ENCODE measurements around the gene ENTR1.
"Not testable (repeated sequence)": the region's sequence is repeated elsewhere in the genome, so short reads cannot be mapped to it uniquely, and the experiment has no call there.

ENTR1 gene

GRCh38 chr9:136419092-136419420 is 8.6 kb upstream of the ENTR1 start:
- no peak for DNase-seq (ENCODE audit: low read depth)

- no peak for DNase-seq (ENCODE audit: low read depth)
Observed at GRCh38 chr9:136418182-136419091, 8.0 kb upstream of the ENTR1 start.

DNA sequence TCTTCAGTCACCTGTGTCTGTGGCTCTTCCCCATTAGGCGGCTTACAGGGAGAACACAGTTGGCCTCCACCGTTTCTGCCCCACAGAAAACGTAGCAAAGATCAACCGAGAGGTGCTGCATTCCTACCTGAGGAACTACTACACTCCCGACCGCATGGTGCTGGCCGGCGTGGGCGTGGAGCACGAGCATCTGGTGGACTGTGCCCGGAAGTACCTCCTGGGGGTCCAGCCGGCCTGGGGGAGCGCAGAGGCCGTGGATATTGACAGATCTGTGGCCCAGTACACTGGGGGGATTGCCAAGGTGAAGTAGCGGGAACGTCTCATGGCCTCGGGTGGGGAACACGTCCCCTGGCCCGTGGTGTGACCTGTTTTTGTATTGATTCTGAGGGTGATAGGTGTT is 6.5 kb upstream of the ENTR1 start:
- no peak for DNase-seq (ENCODE audit: low read depth)

DNA sequence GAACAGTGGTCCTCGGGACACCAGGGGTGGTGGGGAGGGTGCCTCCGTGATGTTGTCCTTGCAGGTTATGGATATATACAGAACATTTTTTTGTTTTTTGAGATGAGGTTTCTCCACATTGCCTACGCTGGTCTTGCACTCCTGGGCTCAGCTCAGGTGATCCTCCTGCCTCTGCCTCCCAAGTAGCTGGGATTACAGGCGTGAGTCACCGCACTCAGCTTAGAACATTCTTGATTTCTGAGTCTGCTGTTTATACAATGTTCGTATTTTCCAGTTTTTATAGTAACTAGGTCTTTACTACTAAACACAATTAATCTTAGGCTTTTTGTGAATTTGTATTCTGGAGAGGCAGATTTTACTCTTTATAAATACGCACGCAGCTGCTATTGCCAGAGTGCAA is 6.0 kb upstream of the ENTR1 start:
- DNase-seq (ENCODE audit: low read depth): no peak

- DNase-seq (ENCODE audit: low read depth): no peak
Observed at GRCh38 chr9:136412962-136413361, 2.5 kb upstream of the ENTR1 start.

DNA sequence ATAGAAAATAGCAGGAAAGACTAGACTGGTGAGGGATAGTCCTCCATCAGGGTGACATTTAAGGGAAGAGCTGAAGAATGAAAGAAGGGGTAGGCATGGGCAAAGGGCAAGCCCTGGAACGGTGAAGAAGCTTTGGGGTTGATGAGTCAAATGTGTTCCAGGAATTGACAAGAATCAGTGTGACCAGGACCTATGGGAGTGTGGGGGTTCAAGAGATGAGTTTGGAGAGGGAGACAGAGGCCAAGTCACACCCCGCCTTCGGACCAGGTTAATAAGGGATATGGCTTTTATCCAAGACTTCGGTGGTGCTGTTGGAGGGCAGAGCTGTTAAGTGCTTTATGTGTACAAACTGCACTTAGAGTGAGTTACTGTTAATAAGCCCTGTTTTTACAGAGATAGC is 964 bp upstream of the ENTR1 start:
- no peak for DNase-seq (ENCODE audit: low read depth)

- DNase-seq (ENCODE audit: low read depth): no peak
Observed at GRCh38 chr9:136409557-136410455, 608 bp downstream of the ENTR1 start.

- DNase-seq (ENCODE audit: low read depth): no peak
Observed at GRCh38 chr9:136407911-136408310, 2.5 kb downstream of the ENTR1 start.

DNA sequence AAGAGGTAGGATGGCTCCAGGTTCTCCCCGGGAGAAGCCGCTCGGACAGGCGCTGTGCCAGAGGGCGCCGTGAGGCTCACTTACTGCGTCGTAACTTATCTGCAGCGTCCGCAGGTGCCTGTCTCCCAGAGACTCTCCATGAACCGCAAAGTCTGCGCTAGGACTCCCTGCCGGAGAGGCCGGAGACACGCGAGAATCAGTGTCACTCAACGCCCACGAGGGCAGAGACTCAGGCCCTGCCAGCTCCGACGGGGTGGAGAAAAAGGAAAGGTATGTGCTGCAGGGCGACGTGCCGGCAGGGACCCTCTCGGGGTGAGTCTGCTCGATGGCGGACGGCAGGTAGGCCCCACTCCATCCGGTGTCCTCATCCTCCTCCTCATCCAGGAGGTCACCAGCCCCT is 3.4 kb downstream of the ENTR1 start:
- not testable (repeated sequence) for DNase-seq (ENCODE audit: low read depth)

DNA sequence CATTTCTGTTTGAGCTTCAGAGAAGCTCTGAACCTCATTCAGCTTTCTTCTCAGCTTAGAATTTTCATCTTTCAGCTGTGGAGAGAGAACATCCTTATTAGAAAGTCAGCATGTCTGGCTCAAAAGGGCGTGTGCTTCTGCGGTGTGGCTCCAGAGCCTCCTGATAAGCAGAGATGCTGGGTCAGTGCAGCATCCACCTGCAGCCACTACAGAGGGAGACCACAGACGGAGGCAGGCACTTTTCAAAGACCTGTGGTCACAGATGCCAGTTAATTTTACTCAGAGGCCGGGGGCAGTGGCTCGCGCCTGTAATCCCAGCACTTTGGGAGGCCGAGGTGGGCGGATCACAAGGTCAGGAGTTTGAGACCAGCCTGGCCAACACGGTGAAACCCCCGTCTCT is 4.5 kb downstream of the ENTR1 start:
- DNase-seq (ENCODE audit: low read depth): not testable (repeated sequence)

GRCh38 chr9:136405481-136405880 is 4.9 kb downstream of the ENTR1 start:
- DNase-seq (ENCODE audit: low read depth): no peak

GRCh38 chr9:136404801-136405136 is 5.6 kb downstream of the ENTR1 start:
- no peak for DNase-seq (ENCODE audit: low read depth)

DNA sequence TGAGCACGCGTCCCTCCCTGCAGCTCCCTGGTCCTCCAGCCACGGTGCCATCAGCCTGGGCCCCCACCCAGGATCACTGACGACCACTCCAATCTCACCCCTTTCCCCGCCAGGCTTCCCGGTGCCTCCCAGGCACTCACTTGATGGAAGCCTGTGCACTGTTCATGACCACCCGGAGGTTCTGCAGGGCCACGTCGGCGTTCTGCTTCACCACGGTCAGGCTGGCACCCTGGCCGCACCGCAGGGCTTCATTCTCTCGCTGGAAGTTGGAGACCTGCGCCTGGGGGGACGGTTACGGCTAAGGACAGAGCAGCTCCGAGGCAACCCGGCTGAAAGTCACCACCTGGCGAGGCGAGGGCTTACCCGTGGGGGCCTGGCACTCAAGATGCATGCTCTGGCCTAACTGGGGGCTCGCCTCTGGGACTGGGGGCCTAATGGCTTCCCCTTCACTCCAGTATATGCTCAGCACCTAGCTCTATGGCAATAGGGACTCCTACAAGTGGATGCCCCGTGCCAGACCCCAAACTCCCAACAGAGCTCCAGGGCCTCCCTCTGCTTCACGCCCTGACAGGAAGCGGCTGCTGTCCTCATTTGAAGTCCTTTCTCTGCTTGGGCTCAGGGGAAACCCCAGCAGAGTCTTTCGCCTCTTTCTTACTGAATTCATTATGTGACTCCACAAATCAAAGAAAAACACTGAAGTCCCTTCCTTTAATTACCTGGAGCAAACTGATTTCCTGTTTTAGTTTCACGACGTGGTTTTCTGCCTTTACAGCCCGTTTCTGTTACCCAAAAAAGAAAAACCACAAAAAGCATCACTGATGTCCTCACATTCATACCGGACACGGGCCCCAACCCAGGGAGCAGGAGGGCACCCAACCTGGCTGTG is 6.3 kb downstream of the ENTR1 start:
- no peak for DNase-seq (ENCODE audit: low read depth)

DNA sequence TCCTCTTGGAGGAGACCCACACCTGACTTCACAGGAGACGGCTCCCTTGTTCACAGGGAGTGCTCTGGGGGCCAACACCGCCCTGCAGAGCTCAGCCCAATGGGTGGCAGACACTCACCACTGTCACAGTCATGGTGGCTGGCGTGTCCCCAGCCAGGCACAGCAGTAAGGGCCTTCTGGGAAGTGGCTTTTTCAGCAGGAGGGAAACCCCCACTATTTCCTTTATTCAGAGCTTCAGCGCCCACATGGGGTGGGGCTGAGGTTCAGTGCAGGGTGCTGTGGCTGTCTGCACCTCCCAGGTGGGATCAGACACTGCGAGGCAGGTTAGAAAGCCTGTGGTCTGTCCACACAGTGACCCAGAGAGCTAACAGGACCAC is 6.9 kb downstream of the ENTR1 start:
- no peak for DNase-seq (ENCODE audit: low read depth)

GRCh38 chr9:136402067-136402466 is 8.3 kb downstream of the ENTR1 start:
- DNase-seq (ENCODE audit: low read depth): no peak

DNA sequence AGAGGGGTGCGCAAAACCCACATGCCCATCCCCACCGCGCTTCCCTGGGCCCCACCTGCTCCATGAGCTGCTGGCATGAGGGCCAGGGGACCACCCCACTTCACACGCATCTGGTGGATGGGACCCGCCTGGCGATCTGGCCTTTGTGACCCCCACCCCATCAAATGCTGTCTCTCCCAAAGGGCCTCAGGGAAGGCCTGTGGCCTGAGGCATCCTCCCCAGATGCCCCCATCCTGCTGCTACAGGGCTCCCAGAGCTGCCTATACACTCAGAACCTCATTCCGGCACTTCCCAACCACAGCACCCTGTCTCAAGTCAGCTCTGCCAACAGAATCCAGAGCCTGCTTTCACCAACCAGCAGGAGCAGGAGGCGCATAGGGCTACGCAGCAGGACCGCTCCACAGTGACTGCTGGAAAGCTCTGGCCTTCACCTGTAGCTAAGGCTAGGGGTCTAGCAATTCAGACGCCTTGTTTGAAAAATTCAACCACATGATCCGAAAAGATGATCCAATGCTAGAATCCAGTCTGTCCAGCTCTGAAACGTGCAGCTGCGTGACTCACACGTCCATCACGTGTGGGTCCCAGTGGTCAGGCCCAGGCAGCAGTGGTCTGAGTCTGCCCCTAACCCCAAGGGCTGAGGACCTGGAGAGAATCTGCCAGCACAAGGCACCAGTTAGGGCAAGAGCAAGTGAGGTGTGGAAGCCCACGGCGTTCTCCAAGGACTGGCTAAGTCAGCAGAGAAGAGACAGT is 9.1 kb downstream of the ENTR1 start:
- DNase-seq (ENCODE audit: low read depth): no peak

DNA sequence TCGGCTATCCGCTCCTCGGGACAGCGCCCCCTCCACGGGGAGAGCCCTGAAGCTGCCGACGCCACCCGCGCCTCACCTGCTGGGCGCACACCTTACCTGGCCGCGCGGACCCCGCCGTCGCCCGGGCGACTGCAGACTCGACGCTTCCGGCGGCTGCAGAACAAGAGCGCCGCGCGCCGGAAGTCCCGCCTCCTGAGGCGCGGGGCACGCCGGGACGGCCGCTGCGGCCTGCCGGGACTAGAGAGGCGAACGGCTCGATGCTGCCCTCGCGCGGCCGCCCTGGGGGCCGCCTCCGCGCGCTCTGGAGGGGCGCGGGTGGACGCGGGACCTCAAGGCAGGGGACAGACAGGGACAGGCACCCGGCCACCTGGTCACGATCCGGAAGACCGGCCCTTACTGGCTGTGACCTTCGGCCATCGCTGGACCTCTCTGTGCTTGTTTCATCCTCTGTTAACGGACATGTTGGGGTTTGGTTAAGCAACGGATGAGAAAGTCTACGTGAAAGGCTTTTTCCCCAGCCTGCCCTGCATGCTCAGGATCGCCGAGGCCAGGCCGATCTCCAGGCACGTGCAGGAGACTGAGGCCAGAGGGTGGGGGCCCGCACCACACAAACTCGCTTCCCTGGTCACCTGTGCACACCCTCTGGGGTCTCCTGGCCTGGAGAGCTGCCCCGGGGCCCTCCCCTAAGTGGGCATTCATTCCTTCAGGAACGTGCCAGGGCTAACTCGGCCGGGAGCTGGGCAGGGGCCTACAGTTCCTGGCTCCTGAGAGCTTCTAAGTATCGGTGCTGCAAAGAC is 10.2 kb downstream of the ENTR1 start, which contains the start of gene SNAPC4:
SNAPC4 (minus strand) TSS at position 133 of the 797 bp plus-strand sequence. CDS start 1,742 bp downstream, outside the sequence.
- DNase-seq (ENCODE audit: low read depth): no peak

DNA sequence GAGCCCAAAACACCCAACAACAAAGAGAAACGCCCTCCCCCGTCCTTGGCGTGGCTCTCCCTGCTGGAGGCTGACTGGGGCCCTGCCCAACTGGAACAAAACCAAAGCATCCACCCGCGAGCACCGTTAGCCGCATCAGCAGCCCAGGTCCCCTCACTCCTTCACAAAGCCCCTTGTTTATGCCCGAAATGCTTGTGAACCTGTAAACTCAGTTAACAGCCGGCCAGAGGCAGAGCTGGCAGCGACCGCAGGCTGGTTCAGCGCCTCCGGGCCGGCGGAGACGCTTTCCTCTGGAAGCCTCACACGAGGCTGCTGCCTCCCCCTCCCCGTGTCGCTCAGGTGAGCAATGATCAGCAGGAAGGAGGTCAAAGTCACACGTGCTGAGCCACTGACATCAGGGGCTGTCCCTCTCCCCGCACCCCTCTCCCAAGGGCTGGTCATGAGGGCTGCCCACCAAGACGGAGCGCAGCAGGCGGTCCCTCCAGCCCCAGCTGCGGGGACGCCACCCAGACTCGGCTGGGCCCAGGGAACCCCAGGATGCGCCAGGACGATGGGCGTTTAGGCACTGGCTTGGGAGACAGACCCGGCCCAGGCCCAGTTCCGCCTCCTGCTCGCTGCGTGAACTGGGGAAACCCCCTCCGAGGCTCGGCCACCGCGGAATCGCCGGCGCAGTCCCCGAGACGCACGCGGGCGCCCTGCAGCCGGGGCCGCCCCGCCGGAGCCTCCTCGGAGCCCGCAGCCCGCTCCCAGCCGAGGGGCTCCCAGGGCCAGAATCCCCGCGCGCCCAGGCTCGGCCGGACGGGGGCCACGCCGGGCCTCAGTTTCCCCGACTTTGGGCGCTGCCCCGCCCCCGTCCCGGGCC is 11.0 kb downstream of the ENTR1 start:
- DNase-seq (ENCODE audit: low read depth): no peak

GRCh38 chr9:136398286-136398685 is 12.1 kb downstream of the ENTR1 start:
- no peak for DNase-seq (ENCODE audit: low read depth)

GRCh38 chr9:136397643-136398042 is 12.8 kb downstream of the ENTR1 start:
- DNase-seq (ENCODE audit: low read depth): no peak
